Hepatocyte (in vitro differentiated cells): Measurements from ENCODE around the gene GUSB. TPM values are rescaled to one million over a fixed set of nuclear protein-coding genes. Genes with fewer than 3 reads are reported as not detected.

ENCODE experiments used
- DNase-seq: peaks from one replicate; pipeline ENCODE4 v3.0.0-alpha.2; 2016; ENCODE audit warnings: low spot score
- H2AFZ ChIP-seq: fragments of 200-600 bp; sonication (generic); 2 replicates; pipeline ENCODE4 v1.6.0; 2016; ENCODE audit warnings: antibody characterized with exemption, mild to moderate bottlenecking
- H3K27ac ChIP-seq: fragments of 200-600 bp; sonication (generic); 2 replicates; pipeline ENCODE4 v1.5.1; 2016; ENCODE audit warnings: mild to moderate bottlenecking
- H3K27me3 ChIP-seq: fragments of 200-600 bp; sonication (generic); 2 replicates; pipeline ENCODE4 v1.6.1; 2016
- H3K36me3 ChIP-seq: fragments of 200-600 bp; sonication (generic); replicated peaks from 2 replicates; pipeline ENCODE4 v1.5.1; 2016; ENCODE audit warnings: low read depth; ENCODE audit not compliant: insufficient read depth
- H3K4me1 ChIP-seq: fragments of 200-600 bp; sonication (generic); 2 replicates; pipeline ENCODE4 v1.5.1; 2016; ENCODE audit warnings: mild to moderate bottlenecking, moderate library complexity; ENCODE audit not compliant: insufficient read depth
- H3K4me2 ChIP-seq: fragments of 200-600 bp; sonication (generic); 2 replicates; pipeline ENCODE4 v1.6.0; 2016
- H3K4me3 ChIP-seq: fragments of 200-600 bp; sonication (generic); 2 replicates; pipeline ENCODE4 v1.5.1; 2016; ENCODE audit warnings: mild to moderate bottlenecking
- H3K79me2 ChIP-seq: fragments of 200-600 bp; sonication (generic); 2 replicates; pipeline ENCODE4 v1.6.0; 2017; ENCODE audit warnings: mild to moderate bottlenecking
- H3K9me2 ChIP-seq: fragments of 200-600 bp; sonication (generic); replicated peaks from 2 replicates; pipeline ENCODE4 v1.6.0; 2017; ENCODE audit warnings: mild to moderate bottlenecking; ENCODE audit not compliant: insufficient read depth
- H3K9me3 ChIP-seq: fragments of 200-600 bp; sonication (generic); 2 replicates; pipeline ENCODE4 v1.5.1; 2016; ENCODE audit warnings: low read depth, mild to moderate bottlenecking
- H4K20me1 ChIP-seq: fragments of 200-600 bp; sonication (generic); 2 replicates; pipeline ENCODE4 v1.6.0; 2016; ENCODE audit warnings: mild to moderate bottlenecking; ENCODE audit not compliant: insufficient read depth, poor library complexity, severe bottlenecking
- CTCF ChIP-seq: fragments of 200-600 bp; sonication (generic); IDR thresholded peaks from 2 replicates; pipeline ENCODE4 v1.5.1; 2016; ENCODE audit warnings: antibody characterized with exemption, mild to moderate bottlenecking; ENCODE audit not compliant: poor library complexity
- EZH2 ChIP-seq: fragments of 200-600 bp; sonication (generic); IDR thresholded peaks from 2 replicates; pipeline ENCODE4 v1.6.1; 2016; ENCODE audit warnings: antibody characterized with exemption, mild to moderate bottlenecking, borderline replicate concordance
- EZH2phosphoT487 ChIP-seq: fragments of 200-600 bp; sonication (generic); IDR thresholded peaks from one replicate; pipeline ENCODE4 v1.6.1; 2018; ENCODE audit warnings: antibody characterized with exemption, mild to moderate bottlenecking, low read depth, moderate library complexity; ENCODE audit not compliant: unreplicated experiment, severe bottlenecking
- WGBS: methylation state at CpG from one replicate; pipeline ENCODE4 v1.1.6; 2016; ENCODE audit warnings: low lambda C conversion rate; ENCODE audit errors: missing lambda C conversion rate; 5-methylcytosine and 5-hydroxymethylcytosine counted together
- polyA plus RNA-seq: library from polyadenylated mRNA; unstranded; fragments of >200 nt; fragmentation: Nextera tagmentation; extraction: Ambion mirVana; gene quantifications from 2 replicates; pipeline ENCODE4 v1.2.1, GENCODE V29; 2016
- small RNA-seq: library from RNA; depleted of rRNA; stranded (forward); fragments of <200 nt; gene quantifications from one replicate; pipeline ENCODE3, GENCODE V24; 2014
- total RNA-seq: library from RNA; depleted of rRNA; stranded (reverse); fragments of >200 nt; gene quantifications from 2 replicates; pipeline ENCODE4 v1.2.3, GENCODE V29; 2014

GUSB gene
- total and polyA plus RNA-seq, 2 experiments from 2014 or later = 53.7 to 120 TPM

DNA sequence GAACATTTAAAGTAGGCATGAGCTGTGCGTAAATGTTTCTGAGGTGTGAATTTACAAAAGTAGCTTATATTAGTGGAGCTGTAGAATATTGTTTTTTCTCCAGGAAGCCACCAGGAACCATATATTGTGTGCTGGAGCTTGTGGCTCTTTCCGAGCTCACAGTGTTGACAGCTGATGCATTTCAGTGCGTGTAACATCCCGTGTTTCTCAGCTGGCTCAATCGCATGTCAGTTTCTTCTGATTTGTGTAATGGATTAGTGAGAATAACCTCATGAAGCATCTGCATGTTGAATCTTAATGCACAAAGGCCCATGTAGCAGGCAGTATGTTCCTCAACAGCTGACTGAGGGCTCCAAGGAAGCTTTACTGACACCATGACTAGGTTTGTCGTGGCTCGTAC lies 69.8 kb downstream of the GUSB start:
- H3K9me3 ChIP-seq = no peaks in the 10 kb centered on the region
- H3K27me3 ChIP-seq = no peaks in the 10 kb centered on the region
- H2AFZ ChIP-seq = no peak overlapping the region
- H3K4me3 ChIP-seq = no peak overlapping the region
- no peak overlapping the region for H3K4me2 ChIP-seq
- no peak for TF ChIP-seq EZH2
- TF ChIP-seq CTCF = no peak
- no peak for TF ChIP-seq EZH2phosphoT487
- DNase-seq = no peak
- 94% methylated on average over 7 of the region's 7 CpGs for WGBS
- no peak overlapping the region for H3K27ac ChIP-seq
- H3K4me1 ChIP-seq = peaks cover 7% of the 10 kb centered on the region
- peaks cover 47% of the 10 kb centered on the region for H3K79me2 ChIP-seq
- no peaks in the 10 kb centered on the region for H3K36me3 ChIP-seq
- no peaks in the 10 kb centered on the region for H3K9me2 ChIP-seq
- no peaks in the 10 kb centered on the region for H4K20me1 ChIP-seq

Small RNAs within 50 kb of the gene (small RNA-seq; reads per million reads assigned to genes)
- gene AC073261.1 = not detected

Other genes starting within 250 kb of the GUSB start
- 23.5 and 28.5 TPM in 2 replicates for gene VKORC1L1, start 109.1 kb downstream of the GUSB start, total RNA-seq
- 19.0 and 22.2 TPM in 2 replicates for gene VKORC1L1, start 109.1 kb downstream of the GUSB start, polyA plus RNA-seq
- 83.7 and 98.5 TPM in 2 replicates for gene ASL, start 93.6 kb upstream of the GUSB start, total RNA-seq
- gene ASL, start 93.6 kb upstream of the GUSB start, polyA plus RNA-seq = 101 and 109 TPM in 2 replicates
- gene CRCP, start 132.6 kb upstream of the GUSB start, total RNA-seq = 38.0 and 41.6 TPM in 2 replicates
- gene CRCP, start 132.6 kb upstream of the GUSB start, polyA plus RNA-seq = 9.0 and 13.8 TPM in 2 replicates
- gene TPST1, start 223.1 kb upstream of the GUSB start, total RNA-seq = 91.2 and 101 TPM in 2 replicates
- 81.9 and 85.2 TPM in 2 replicates for gene TPST1, start 223.1 kb upstream of the GUSB start, polyA plus RNA-seq